Esophagus muscularis mucosa (tissue), 4 donors: Measurements from ENCODE around the gene RABL3.

Experiments
- EP300 ChIP-seq: sonication (generic); formaldehyde crosslinking; IDR thresholded peaks from one replicate; pipeline ENCODE4 v1.6.1; 2017; ENCODE audit warnings: antibody characterized with exemption
- POLR2A ChIP-seq: fragments of 450-650 bp; IDR thresholded peaks from one replicate; pipeline ENCODE4 v1.6.1; 2017; ENCODE audit warnings: antibody characterized with exemption, moderate library complexity, mild to moderate bottlenecking, low read depth
- POLR2AphosphoS5 ChIP-seq, 2 donors: sonication (generic); formaldehyde crosslinking; IDR thresholded peaks; one replicate each; pipeline ENCODE4 v1.6.1; 2017; ENCODE audit warnings: antibody characterized with exemption in 2 of 2
- TF ChIP-seq, protein P1 (sequence below), 3 experiments: fragments of 200-600 bp in 2 of 3; fragments of 450-650 bp in 1 of 3; sonication (generic) in 2 of 3; IDR thresholded peaks; one replicate each; pipeline ENCODE4 v1.5.1; 2017 to 2019; ENCODE audit warnings: antibody characterized with exemption in 3 of 3, mild to moderate bottlenecking in 2 of 3, moderate library complexity in 1 of 3

DNA sequence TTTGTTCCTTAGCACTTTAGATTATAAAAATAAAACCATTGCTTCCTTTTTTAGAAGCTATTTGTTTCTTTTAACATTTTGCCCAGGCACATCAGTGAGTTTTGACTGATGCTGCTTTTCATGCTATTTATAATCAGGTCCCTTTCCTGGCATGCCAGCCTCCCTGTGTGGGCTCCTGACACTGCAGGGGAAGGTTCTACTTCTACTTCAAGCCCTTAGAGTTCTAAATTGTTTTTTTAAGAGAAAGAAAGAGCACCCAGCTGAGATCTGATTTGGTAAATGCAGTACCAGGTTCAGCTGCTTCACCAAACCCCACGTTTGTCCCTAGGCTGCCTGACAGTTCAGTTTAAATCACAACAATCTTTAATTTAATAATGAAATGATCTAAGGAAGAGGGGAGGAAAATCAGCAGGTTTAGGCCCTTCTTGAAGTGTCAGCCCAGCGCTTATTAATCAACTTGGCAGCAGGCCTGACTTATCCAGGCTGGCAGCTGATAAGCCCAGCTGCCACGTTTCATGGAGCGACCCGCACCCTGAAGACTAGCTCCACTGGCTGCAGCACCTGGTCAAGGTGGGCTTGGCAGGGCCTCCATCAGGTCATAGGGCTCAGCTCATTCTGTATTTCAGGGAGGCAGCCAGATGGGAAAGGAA, 89.3 kb downstream of the RABL3 start:
- TF ChIP-seq POLR2A = no peak
- TF ChIP-seq, protein P1, sequence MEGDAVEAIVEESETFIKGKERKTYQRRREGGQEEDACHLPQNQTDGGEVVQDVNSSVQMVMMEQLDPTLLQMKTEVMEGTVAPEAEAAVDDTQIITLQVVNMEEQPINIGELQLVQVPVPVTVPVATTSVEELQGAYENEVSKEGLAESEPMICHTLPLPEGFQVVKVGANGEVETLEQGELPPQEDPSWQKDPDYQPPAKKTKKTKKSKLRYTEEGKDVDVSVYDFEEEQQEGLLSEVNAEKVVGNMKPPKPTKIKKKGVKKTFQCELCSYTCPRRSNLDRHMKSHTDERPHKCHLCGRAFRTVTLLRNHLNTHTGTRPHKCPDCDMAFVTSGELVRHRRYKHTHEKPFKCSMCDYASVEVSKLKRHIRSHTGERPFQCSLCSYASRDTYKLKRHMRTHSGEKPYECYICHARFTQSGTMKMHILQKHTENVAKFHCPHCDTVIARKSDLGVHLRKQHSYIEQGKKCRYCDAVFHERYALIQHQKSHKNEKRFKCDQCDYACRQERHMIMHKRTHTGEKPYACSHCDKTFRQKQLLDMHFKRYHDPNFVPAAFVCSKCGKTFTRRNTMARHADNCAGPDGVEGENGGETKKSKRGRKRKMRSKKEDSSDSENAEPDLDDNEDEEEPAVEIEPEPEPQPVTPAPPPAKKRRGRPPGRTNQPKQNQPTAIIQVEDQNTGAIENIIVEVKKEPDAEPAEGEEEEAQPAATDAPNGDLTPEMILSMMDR (IDR thresholded peaks at IDR 0.05) = no peak
- no peak for TF ChIP-seq EP300
- no peak for TF ChIP-seq POLR2AphosphoS5 (IDR thresholded peaks at IDR 0.05)
